HG02763 (cell line): ENCODE data around the gene RNH1.
"Not testable (repeated sequence)": the region's sequence is repeated elsewhere in the genome, so short reads cannot be mapped to it uniquely, and the experiment has no call there.

Source experiments
- ATAC-seq: cut with Tn5 transposase; IDR thresholded peaks from one replicate; pipeline ENCODE4 v1.9.1; 2021; ENCODE audit warnings: mild to moderate bottlenecking, moderate library complexity; ENCODE audit not compliant: unreplicated experiment

The RNH1 gene

DNA sequence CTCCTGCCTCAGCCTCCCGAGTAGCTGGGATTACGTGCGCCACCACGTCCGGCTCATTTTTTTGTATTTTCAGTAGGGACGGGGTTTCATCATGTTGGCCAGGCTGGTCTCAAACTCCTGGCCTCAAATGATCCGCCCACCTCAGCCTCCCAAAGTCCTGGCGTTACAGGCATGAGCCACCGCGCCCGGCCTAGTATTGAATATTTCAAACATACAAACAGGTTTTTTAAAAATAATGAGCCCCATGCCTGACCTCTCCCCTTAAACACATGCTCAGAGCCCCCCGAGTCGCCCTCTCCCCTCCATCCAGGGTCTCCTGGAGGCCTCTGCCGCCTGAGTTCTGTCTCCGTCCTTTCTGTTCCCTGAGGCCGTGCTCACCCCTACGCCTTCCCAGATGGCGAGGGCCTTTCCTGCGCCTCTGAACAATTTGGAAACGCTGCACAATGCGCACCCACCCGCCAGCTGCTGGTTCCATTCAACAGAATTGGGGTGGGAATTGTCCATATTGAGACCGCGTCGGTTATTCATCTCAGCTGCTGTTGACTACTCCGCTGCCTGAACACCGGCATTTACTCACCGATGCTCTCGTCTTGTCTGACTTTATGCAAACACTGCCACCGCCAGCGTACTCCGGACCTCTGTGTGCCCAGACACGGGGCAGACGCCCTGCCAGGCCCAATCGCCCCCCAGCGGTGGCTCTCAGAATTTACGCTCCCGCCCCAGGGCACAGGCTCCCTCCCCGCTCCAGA, 13.6 kb upstream of the RNH1 start:
- no peak for ATAC-seq

- peak; percentile 83 for ATAC-seq
Observed at GRCh38 chr11:518463-519202, 11.6 kb upstream of the RNH1 start.

DNA sequence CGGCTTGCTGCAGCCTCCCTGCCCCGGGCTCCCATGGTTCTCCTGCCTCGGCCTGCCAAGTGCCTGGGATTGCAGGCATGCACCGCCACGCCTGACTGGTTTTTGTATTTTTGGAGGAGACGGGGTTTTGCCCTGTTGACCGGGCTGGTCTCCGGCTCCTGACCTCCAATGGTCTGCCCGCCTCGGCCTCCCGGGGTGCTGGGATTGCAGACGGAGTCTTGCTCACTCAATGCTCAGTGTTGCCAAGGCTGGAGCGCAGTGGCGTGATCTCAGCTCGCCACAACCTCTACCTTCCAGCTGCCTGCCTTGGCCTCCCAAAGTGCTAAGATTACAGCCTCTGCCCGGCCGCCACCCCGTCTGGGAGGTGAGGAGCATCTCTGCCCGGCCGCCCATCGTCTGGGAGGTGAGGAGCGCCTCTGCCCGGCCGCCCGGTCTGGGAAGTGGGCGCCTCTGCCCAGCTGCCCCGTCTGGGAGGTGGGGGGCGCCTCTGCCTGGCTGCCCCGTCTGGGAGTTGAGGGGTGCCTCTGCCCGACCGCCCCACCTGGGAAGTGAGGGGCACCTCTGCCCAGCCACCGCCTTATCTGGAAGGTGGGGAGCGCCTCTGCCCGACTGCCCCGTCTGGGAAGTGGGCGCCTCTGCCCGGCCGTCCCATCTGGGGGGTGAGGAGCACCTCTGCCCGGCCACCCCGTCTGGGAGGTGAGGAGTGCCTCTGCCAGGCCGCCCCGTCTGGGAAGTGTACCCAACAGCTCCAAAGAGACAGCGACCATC, 10.1 kb upstream of the RNH1 start:
- ATAC-seq, result not testable (repeated sequence)

GRCh38 chr11:516400-516799, 9.4 kb upstream of the RNH1 start:
- no peak for ATAC-seq

DNA sequence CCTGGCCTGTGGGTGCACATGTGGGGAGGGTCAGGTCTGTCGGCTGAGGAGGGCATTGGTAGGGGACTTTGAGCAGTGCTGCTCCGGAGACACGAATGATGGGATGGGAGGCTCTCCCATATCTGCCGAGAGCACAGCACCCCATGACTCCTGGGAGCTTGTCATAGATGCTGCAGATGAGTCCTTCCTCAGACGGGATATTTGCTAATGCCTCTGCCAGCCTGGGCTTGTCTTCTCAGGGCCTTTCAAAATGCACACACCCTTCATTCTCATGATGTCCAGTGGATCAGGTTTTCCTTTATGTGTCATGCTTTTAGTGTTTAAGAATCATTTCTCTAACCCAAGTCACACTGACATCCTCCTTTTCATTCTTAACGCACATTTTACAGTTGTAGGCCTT, 8.1 kb upstream of the RNH1 start:
- ATAC-seq, result no peak

- no peak for ATAC-seq
Observed at GRCh38 chr11:514606-515005, 7.6 kb upstream of the RNH1 start.

DNA sequence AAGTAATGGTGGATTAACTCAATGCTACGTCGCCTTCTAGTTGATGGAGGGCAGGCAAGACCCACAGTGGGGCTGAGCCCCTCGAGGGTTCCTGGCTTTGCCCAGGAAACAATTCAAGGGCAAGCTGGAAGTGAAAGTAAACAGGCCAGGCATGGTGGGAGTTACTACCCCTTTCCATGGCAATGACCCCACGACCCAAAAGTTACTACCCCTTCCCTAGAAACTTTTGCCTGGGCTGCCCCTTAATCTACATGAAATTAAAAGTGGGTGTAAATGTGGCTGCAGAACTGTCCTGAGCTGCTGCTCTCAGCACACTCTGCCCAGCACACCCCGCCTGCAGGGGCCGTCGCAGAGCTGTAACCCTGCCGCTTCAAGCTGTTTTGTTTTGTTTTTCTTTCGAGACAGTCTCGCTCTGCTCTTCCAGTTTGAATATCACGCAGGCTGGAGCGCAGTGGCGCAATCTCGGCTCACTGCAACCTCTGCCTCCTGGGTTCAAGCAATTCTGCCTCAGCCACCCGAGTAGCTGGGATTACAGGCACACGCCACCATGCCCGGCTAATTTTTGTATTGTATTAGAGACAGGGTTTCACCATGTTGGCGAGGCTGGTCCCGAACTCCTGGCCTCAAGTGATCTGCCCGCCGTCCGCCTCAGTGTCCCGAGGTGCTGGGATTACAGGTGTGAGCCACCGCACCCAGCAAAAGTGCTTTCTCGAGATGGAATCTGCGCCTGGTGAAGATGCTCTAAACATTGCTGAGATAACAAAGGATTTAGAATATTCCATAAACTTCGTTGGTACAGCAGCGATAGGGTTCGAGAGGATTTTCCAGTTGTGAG, 5.9 kb upstream of the RNH1 start:
- ATAC-seq, result no peak

- ATAC-seq, result no peak
Observed at GRCh38 chr11:508956-509355, 1.9 kb upstream of the RNH1 start.

DNA sequence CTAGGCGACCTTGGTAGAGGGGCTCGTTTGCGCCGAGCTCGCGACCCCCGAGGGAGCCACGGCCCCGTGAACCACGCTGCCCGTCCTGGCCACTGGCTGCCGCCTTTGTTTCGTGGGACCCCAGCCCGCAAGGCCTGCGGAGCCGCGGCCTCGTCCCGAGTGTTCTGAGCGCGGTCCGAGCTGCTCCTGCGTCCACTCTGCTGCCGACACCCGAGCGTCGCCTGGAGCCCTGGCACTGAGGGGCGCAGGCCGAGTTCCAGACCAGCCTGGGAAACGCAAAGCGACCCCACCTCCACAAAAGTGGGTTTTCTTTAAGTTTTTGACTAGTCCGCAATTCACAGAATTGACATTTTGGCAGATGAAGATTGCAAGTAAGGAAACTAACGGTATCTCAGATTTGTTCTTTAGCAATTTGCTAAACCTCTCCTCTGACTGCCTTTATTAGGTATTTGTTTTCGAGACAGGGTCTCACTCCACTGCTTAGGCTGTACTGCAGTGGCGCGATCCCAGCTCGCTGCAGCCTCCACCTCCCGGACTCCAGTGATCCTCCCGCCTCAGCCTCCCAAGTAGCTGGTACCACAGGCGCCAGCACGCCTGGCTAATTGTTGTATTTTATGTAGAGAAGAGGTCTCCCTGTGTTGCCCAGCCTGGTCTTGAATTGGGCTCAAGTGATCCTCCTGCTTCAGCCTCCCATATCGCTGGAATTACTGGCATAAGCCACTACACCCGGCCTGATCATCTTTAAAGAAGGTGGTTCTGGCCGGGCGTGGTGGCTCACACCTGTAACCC, 879 bp upstream of the RNH1 start:
- ATAC-seq, result no peak

GRCh38 chr11:506238-506994, 626 bp downstream of the RNH1 start:
- peak; percentile 73 for ATAC-seq

- no peak for ATAC-seq
Observed at GRCh38 chr11:504994-505344, 2.1 kb downstream of the RNH1 start.

- ATAC-seq, result no peak
Observed at GRCh38 chr11:504053-504993, 2.7 kb downstream of the RNH1 start.

DNA sequence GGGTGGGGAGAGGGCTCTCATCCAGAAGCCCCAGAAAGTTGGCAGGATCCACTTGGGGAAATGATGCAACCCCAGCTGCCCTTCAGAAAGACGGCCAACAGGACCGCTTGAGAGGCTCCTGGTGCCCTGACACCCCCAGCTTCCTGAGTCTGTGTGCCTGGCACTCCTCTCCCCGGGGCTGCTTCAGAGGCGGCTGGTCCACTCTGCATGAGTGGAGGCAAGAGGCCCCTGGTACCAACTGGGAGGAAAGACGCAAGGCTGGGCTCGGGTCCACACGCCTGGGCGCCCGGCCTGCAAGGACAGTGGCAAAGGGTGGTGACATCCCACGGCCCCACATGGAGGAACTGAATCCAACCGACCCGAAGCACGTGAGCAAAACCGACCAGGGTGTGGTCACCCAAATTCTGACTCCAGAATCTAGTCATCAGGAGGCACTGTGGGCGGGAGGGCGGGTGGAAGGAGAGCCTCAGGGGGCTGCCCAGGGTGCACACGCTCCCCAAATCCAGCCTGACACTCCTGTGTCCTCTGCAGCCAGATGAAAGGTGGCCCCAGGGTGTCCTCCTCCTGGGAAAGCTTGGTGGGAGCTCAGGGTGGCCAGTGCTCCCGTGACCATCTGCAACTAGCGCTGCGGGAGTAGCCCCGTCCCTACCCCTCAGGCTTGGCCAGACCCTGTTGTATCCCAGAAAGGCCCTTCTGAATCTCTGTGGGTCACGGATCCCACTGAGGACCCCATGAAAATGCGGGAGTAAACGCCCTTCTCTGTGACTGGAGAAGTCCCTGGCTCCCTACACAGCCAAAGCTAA, 3.7 kb downstream of the RNH1 start:
- no peak for ATAC-seq

- no peak for ATAC-seq
Observed at GRCh38 chr11:502288-503178, 4.5 kb downstream of the RNH1 start.

DNA sequence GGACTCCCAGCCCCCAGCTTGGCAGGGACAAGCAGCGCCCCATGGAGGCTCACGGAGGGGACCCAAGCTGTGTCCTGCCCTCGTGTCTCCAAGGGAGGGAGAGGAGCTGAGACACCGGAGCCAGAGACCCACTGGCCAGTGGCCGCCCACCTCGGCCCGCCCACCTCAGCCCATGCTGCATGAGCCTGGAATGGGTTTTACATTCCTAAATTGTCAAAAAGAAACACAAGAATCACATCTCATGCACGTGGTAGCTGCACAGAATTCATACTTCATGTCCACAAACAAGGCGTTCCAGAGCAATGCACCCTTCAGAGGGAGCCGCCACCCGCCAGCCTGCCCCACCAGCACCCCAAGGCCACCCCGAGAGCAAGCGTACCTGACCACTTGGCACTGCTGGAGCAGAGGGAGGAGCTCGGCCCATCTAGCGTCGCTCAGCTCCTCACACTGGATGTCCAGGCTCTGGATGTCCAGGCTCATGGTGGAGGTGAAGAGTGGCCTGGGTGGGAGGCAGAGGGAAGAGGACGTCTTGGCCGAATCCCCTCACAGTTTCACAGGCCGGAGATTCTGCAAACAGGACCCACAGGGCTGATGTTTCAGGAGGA, 5.3 kb downstream of the RNH1 start:
- no peak for ATAC-seq

DNA sequence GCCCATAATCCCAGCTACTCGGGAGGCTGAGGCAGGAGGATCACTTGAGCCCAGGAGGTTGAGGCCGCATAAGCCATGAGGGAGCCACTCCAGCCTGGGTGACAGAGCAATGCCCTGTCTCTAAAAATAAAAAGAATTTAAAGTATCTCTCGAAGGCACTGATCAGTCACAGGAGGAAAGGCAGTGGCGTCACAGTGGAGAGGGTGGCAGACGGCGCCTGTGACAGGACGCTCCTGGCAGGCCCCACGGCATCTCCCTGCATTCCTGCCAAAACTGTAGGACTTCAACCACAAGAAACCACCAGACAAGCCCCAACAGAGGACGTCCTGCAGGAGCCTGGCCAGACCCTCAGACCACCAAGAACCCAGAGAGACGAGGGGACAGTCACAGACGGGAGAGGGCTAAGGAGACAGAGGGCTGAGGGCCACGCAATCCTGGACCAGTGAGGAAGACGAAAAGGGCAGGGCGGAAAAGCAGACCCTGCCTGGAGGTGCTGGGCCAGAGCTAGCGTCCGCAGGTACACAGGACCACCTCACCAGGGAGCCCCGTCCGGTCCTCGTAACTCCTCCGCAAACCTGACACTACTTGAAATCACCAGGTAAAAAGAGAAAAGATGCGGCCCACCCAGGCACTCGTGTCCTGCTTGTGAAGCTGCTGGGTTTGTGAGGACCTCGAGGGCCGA, 5.9 kb downstream of the RNH1 start:
- ATAC-seq, result no peak
